ENCODE results near the gene GTF3C2. TPM values are rescaled to one million over a fixed set of nuclear protein-coding genes. Genes with fewer than 3 reads are reported as not detected.
A peak's percentile ranks its signal among the peaks of the same experiment; 100 is the strongest.

The GTF3C2 gene
- total and polyA plus RNA-seq, 2 of the 13 experiments (the other 11 are each of a cell fraction or from before 2014, with no cell fraction given) = 77.5 to 130 TPM

GRCh38 chr2:27322766-27323595 is 33.6 kb downstream of the GTF3C2 start, which contains the start of gene MPV17 (continued):
- TF ChIP-seq, protein P1, sequence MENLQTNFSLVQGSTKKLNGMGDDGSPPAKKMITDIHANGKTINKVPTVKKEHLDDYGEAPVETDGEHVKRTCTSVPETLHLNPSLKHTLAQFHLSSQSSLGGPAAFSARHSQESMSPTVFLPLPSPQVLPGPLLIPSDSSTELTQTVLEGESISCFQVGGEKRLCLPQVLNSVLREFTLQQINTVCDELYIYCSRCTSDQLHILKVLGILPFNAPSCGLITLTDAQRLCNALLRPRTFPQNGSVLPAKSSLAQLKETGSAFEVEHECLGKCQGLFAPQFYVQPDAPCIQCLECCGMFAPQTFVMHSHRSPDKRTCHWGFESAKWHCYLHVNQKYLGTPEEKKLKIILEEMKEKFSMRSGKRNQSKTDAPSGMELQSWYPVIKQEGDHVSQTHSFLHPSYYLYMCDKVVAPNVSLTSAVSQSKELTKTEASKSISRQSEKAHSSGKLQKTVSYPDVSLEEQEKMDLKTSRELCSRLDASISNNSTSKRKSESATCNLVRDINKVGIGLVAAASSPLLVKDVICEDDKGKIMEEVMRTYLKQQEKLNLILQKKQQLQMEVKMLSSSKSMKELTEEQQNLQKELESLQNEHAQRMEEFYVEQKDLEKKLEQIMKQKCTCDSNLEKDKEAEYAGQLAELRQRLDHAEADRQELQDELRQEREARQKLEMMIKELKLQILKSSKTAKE (CRISPR knock-in tag; IDR thresholded peaks at IDR 0.05; ENCODE audit: borderline replicate concordance) = no peak
- TF ChIP-seq ZNF761 (CRISPR knock-in tag; conservative IDR thresholded peaks at IDR 0.05) (0 out of 2 replicates have a peak, but pooled peaks have one; percentile 37), ZNF510 (CRISPR knock-in tag; IDR thresholded peaks at IDR 0.05; ENCODE audit: low read depth) (no peak; the same call in 1 of the 2 replicates), LCORL (IDR thresholded peaks at IDR 0.05) (0 out of 2 replicates have a peak, but pooled peaks have one; percentile 12), LCORL (CRISPR knock-in tag; IDR thresholded peaks at IDR 0.05) (peak; percentile 90), ZNF235 (CRISPR knock-in tag; IDR thresholded peaks at IDR 0.05; ENCODE audit: borderline replicate concordance) (no peak), PCBP2 (optimal IDR thresholded peaks at IDR 0.05; ENCODE audit: low read depth, low read length, poor library complexity, severe bottlenecking) (no peak), ZNF672 (CRISPR knock-in tag; IDR thresholded peaks at IDR 0.05) (no peak), KMT2A (CRISPR knock-in tag; IDR thresholded peaks at IDR 0.05) (peak; percentile 50), ZBTB49 (CRISPR knock-in tag; IDR thresholded peaks at IDR 0.05; ENCODE audit: borderline replicate concordance) (peak; percentile 8; the same call in 1 of the 2 replicates), RNF219 (CRISPR knock-in tag; IDR thresholded peaks at IDR 0.05) (peak; percentile 69; the same call in 1 of the 2 replicates), SIX1 (CRISPR knock-in tag; IDR thresholded peaks at IDR 0.05; ENCODE audit: borderline replicate concordance) (0 out of 2 replicates have a peak, but pooled peaks have one; percentile 36), ZFAT (CRISPR knock-in tag; conservative IDR thresholded peaks at IDR 0.05) (0 out of 2 replicates have a peak, but pooled peaks have one; percentile 59), FIP1L1 (IDR thresholded peaks at IDR 0.05; ENCODE audit: borderline replicate concordance, insufficient read depth, low read depth, low read length) (no peak; the same call in 1 of the 2 replicates), GZF1 (CRISPR knock-in tag; IDR thresholded peaks at IDR 0.05) (peak; percentile 56; the same call in 1 of the 2 replicates), ISX (CRISPR knock-in tag; conservative IDR thresholded peaks at IDR 0.05) (peak; percentile 78; the same call in 1 of the 2 replicates), ZEB1 (IDR thresholded peaks at IDR 0.05; ENCODE audit: insufficient replicate concordance, low read depth) (no peak), ZNF20 (CRISPR knock-in tag; IDR thresholded peaks at IDR 0.05) (peak; percentile 82; the same call in 1 of the 2 replicates), POGZ (CRISPR knock-in tag; IDR thresholded peaks at IDR 0.05) (peak; percentile 76), ZNF253 (CRISPR knock-in tag; IDR thresholded peaks at IDR 0.05; ENCODE audit: borderline replicate concordance) (peak; percentile 90; the same call in 1 of the 2 replicates), JUN (CRISPR knock-in tag; IDR thresholded peaks at IDR 0.05) (no peak)
